ENCODE results near the gene PLPP6. TPM values are rescaled to one million over a fixed set of nuclear protein-coding genes. Genes with fewer than 3 reads are reported as not detected.
"Not testable (repeated sequence)": the region's sequence is repeated elsewhere in the genome, so short reads cannot be mapped to it uniquely, and the experiment has no call there.

Gene PLPP6
- total RNA-seq = 1 to 10 TPM; 5.3 TPM

DNA sequence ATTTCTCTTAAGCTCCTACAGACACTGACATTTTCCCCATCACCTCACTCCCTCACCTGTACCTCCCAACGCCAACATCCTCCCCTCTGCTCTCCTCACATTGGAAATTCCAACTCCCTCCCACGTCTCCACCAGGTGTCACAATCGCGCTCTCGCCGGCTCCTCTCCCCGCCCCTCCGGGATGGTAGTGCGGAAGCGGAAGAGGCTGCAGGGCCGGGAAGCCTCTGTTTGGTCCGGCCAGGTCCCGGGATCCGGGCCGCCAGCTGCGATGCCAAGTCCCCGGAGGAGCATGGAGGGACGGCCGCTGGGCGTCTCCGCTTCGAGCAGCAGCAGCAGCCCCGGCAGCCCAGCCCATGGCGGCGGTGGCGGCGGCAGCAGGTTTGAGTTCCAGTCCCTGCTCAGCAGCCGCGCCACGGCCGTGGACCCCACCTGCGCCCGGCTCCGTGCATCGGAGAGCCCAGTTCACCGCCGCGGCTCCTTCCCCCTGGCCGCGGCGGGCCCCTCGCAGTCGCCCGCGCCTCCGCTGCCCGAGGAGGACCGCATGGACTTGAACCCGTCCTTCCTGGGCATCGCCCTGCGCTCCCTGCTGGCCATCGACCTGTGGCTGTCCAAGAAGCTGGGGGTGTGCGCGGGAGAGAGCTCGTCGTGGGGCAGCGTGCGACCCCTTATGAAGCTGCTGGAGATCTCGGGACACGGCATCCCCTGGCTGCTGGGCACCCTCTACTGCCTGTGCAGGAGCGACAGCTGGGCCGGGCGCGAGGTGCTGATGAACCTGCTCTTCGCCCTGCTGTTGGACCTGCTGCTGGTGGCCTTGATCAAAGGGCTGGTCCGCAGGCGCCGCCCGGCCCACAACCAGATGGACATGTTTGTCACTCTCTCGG is at the start of gene PLPP6:
Gene PLPP6 (plus strand): TSS at position 187 of the 881 bp plus-strand sequence. CDS start 82 bp downstream, at position 269.
- ChIA-PET POLR2A (interaction anchor here (1.5 kb wide), 1 partner anchor 78 kb away, joined by 4 read pairs; the partner anchor contains the start of gene AK3), CTCF (interaction anchor here (1.0 kb wide), 1 partner anchor 29 kb away, joined by 4 read pairs; no protein-coding TSS in a partner anchor)

DNA sequence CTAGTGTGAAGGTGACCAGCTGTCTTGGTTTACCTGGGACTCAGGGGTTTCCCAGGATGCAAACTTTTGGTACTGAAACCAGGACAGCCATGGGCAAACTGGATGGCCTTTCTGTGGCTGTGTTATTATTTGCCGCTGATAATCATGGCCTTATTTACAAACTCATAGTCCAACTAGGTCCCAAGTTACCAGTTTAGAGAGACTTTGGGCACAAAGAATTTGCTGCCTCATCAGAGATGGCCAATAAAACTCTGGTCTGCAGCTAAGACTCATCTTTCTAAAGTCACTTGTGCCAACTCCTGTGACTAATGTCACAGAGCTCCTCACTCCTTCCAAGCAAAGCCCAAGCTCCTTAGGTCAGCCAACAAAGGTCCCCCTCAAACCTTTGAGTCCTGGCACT is 47.5 kb upstream of the PLPP6 start:
- CTCF ChIA-PET = no interaction called here

DNA sequence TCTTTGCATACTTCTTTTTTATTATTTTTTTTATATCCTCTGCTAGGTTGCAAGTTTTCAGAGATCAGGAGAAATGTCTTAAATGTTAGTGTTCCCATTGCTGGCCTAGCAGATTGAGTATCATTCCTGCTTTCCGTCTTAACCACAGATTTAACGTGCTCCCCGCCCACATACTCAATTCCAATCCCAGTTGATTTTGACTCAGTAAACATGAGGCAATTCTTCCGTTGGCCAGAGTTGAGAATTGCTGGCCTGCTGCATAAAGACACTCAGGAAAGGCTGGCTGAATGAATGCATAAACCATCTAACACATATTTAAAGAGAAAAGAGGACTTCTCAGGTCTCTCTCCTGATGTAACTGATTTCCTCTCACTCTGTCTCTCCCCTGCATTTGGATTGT is 46.8 kb upstream of the PLPP6 start:
- CTCF ChIA-PET = no interaction called here
- POLR2A ChIA-PET = no interaction called here

More for the DNA sequence above, 47.5 kb upstream of the PLPP6 start:
- POLR2A ChIA-PET = no interaction called here

DNA sequence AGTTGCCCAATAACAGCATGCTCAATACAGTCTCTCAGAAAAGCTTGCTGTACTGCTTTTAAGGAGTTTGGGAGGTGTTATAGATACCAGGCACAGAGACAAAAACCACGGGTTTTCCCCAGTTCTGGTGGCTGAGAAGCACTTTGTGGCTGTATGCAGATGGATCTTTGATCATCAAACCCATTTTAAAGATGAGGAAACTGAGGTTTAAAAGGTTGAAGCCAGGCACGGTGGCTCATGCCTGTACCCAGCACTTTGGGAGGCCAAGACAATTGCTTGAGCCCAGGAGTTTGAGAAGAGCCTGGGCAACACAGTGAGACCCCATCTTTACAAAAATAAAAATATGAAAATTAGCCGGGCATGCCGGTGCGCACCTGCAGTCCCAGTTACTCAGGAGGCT is 46.3 kb upstream of the PLPP6 start:
- CTCF ChIA-PET = no interaction called here
- POLR2A ChIA-PET = no interaction called here

DNA sequence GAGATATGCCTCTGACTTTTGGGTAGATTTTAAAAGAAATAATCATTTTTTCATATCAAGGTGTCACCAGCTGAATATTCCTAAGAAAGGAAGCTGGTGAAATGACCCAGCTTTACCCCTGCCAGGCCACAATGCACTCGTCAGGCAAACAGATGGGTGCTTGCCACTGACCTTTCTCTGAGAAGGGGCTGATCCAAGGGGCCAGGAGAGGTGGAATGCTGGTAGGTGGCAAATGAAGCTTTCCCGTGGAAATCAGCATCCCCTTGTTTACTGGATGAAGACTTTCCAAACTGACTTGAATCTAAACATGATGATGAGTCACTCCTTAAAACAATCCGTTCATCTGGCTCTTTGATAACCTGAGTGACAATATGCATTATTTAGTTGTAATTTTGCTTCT is 44.3 kb upstream of the PLPP6 start:
- ChIA-PET POLR2A (no interaction called here), CTCF (no interaction called here)

DNA sequence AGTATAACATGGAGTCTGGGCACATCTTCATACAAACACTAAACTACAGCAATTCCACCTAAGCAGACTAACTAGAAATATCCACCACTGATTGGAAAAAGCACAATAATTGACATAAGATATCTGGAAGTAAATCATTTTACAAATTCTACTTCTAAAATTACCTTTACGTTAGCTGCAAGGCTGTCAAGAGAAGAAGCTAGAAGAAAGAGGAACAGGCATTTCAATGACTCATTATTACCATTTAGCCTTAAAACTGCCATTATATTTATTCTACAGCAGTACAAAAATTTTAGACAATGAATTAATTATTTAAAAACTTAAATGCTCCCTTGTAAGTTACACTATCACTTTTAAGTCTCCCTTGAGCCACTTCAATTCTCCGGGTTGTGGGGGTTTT is 43.4 kb upstream of the PLPP6 start:
- ChIA-PET CTCF (no interaction called here), POLR2A (no interaction called here)

DNA sequence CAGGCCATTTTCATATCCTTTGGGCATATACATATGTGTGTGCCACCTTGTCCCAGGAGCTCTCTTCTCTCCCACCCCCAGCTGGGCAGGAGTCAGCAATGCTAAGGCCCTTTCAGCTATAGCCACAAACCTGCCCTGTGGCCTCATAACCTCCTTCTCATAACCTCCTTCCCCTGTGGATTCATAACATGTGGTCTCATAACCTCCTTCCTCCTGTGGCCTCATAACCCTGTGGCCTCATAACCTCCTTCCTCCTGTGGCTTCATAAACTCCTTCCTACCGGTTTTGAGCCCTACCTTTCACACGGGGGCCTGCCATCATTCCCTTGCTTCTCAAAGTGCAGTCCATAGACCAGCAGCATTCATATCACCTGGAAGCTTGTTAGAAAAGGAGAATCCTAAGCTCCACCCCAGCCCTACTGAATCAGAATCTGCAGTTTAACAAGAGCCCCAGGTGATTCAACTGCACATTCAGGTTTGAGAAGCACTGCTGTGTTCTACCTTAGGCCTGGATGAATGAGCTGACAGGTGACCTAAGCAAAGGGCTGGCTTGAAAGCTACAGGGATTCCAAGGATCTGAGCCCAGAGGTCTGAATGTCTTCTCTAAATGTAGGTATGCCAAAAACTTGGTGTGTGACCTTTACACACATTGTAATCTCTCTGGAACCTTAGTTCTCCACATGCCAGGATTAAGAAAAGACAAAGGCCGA is 41.9 kb upstream of the PLPP6 start:
- POLR2A ChIA-PET = interaction anchor here (0.7 kb wide), 1 partner anchor 127 kb away, joined by 3 read pairs; no protein-coding TSS in a partner anchor
- CTCF ChIA-PET = no interaction called here

DNA sequence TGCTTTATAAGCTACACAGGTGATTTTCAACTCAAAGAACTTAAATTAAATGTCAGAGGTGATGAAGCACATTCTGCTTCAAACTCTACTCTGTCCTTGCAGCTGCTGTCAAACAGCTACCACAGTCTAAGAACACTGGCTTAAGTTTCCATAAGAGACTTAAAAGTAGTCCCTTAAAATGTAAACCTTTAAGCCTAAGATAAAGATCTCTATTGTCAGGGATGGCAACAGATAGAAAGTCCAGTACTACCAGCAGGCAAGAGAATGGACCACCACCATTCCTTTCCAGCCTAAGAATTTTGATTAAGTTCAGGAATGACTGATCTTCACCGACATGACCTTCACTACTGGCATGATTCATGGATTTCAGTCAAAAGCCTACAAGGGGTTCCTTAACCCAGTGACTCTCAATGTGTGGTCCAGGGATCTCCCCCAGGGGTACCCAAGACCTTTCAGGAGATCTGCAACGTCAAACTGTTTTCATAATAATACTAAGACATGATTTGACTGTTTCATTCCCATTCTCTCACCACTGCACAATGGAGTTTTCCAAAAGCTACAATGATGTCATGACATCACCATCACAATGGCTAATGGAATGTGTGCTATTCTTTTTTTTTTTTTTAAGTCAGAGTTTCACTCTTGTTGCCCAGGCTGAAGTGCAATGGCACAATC is 41.1 kb upstream of the PLPP6 start:
- ChIA-PET POLR2A (no interaction called here), CTCF (interaction anchor here (1.0 kb wide), 1 partner anchor 16 kb away, joined by 3 read pairs; no protein-coding TSS in a partner anchor)

DNA sequence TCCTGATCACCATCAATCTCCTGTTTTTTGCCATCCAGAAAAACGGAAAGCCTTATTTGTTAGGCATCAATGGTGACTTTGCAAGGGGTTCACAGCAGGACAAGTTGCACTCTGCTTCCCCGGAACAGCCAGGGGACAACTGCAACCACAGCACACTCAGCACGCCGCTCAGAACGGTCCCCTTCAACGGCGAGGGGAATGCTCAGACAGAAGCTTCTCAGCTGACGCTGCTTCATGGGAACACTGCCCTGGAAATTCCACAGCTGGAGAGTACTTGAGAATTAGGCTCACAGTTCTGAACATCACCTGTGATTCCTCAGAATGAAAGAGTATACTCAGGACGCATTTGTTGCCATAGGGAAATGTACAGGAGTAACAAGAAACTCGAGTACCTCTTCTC is 40.1 kb upstream of the PLPP6 start:
- POLR2A ChIA-PET = no interaction called here
- CTCF ChIA-PET = no interaction called here

DNA sequence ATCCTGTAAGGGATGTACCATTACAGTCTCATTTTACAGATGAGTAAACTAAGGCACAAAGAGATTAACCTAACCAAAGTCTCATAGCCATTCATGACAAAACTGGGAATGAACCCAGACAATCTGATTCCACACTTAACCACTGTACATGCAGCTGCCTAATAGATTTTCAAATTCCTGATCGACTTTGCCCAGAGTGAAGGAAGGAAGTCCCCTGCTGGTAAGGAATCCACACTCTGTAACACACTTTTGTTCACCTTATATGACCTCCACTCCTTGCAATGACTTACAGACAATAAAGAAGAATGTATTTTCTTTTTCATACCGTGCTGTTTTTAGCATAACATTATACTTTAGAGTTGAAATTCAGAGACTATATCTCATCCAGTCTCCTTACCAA is 31.3 kb upstream of the PLPP6 start:
- ChIA-PET POLR2A (no interaction called here), CTCF (no interaction called here)

DNA sequence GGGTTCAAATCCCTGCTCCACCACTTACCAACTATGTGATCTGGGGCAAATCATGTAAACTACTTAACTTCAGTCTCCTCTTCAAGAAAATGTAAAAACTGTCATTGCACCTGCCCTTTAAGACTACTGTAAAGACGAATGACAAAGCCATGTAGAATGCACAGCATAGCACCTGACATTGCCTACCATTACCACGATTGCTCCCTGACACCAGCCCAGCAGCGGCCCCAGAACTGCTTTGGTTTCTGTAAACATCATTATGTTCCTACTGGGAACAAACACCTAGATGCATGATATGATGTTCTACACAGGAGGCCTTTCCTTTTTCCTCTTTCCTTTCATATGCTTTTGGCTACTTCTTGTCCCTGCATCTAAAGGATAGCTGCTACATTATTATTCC is 23.1 kb upstream of the PLPP6 start:
- CTCF ChIA-PET = no interaction called here
- POLR2A ChIA-PET = no interaction called here

DNA sequence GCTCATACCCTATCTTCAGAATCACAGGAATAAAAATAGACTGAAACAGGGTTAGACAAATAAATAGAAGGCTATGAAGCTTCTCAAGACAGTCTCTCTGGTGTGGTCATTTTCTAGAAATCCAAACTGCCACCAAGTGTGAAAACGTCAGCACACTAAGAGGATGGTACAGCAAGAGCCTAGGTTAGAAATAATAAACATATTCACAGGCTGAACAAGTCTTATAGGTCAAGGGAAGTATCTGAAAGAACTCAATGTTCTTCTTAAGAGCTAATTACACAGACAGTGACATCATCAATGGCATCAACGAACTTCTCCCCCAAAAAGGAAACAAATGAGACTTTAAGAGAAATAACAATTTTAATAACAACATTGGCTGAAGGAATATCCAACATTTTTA is 22.7 kb upstream of the PLPP6 start:
- CTCF ChIA-PET = no interaction called here
- POLR2A ChIA-PET = no interaction called here

DNA sequence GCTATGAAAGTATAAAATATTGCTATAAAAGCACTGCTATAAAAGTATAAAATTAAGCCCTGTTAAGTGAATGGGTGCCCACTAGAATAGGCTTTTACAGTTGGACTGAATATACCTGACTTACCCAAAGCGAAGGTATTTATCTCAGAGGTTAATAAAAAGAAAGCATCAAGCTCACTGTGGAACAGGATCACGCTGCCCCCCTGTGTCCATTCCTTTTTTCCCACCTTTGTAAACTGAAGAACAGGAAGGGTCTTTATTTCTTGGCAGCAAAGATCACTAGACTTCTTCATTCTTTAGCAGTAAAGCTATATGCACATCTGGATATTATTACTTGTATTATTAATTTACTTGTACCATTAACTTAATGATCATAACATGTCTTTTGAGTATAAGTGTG is 22.1 kb upstream of the PLPP6 start:
- ChIA-PET CTCF (interaction anchor here (0.6 to 1.0 kb wide), 3 partner anchors 132 to 326 kb away, joined by 3 to 4 read pairs (median 3); no protein-coding TSS in a partner anchor), POLR2A (no interaction called here)

DNA sequence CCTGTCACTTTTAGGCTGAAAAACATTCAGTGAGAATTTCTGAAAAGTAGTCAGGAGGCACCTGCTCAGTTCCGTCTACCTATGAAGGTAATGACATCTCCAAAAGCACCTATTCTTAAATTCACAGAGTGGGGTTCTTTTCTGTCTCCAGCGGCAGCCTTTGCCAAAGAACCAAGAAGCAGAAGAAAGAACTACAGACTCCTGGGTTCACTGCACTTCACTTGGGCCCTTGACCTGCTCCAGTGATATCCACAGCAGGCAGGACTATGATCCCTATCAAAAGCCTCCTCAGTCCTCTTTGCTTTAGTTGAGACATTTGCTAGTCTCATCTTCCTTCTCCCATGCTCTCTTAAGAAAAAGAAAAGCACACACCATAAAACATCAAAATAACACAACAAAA is 19.7 kb upstream of the PLPP6 start:
- ChIA-PET POLR2A (no interaction called here), CTCF (interaction anchor here (0.6 kb wide), 1 partner anchor 136 kb away, joined by 4 read pairs; no protein-coding TSS in a partner anchor)

DNA sequence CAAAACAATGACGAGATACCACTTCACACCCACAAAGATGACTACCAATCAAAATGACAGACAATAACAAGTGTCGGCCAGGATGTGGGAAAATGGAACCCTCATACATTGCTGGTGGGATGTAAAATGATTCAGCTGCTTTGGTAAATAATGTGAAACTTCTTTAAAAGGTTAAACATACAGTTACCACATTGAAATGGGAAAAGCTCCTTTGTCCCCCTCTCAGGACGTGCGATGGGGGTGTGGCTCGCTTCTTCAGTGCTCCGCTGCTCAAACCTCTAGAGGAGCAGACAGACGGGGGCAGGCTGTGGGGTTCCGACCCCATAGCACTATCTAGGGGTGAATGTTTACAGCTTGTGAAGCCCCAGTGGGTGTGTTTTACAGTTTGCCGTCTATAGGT is 8.0 kb upstream of the PLPP6 start:
- ChIA-PET CTCF (interaction anchor here (0.6 kb wide), 1 partner anchor 170 kb away, joined by 3 read pairs; no protein-coding TSS in a partner anchor), POLR2A (no interaction called here)

DNA sequence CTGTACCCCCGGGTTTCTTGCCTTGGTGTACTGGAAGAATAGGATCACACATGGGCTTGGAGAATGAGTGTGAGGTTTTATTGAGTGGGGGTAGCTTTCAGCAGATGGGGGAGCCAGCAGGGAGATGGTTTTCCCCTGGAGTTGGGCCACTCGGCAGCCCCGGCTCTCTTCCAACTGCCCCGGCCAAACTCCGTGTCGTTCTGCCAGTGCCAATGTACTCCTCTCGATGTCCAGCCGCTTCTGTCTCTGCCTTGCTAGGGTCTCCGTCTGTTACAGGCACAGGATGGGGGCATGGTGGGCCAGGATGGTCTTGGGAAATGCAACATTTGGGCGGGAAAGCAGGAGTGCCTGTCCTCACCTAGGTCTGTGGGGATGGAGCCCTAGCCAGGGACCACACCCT is 7.6 kb upstream of the PLPP6 start:
- CTCF ChIA-PET = no interaction called here
- POLR2A ChIA-PET = no interaction called here

DNA sequence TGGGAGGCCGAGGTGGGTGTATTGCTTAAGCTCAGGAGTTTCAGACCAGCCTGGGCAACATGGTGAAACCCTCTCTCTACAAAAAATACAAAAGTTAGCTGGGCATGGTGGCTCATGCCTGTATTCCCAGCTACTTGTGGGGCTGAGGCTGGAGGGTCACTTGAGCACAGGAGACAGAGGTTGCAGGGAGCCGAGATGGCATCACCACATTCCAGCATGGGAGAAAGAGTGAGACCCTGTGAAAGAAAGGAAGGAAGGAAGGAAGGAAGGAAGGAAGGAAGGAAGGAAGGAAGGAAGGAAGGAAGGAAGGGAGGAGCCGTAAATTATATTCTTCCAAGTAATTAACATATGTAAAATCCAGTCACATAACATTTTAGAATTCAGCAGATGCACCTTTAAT is 5.9 kb upstream of the PLPP6 start:
- CTCF ChIA-PET = not testable (repeated sequence)

DNA sequence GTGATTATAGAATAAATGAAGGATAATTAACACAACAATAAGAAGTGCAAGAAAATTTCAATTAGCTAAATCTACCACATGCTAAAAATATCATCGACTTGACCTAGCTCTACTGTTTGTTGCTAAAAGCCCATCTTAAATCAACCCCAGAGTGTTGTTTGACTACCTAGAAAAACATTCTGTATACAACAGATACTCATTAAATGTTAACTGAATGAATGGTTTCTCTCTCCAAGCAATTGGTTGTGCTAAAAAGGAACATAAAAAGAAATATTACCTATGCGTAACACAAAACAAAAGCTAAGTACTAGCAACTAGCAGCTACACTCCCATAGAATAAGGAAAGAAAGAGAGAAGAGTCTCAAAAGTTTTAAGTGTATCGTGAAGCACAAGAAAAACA is 5.5 kb upstream of the PLPP6 start:
- CTCF ChIA-PET = no interaction called here
- POLR2A ChIA-PET = no interaction called here

More for the DNA sequence above, 5.9 kb upstream of the PLPP6 start:
- POLR2A ChIA-PET = not testable (repeated sequence)

DNA sequence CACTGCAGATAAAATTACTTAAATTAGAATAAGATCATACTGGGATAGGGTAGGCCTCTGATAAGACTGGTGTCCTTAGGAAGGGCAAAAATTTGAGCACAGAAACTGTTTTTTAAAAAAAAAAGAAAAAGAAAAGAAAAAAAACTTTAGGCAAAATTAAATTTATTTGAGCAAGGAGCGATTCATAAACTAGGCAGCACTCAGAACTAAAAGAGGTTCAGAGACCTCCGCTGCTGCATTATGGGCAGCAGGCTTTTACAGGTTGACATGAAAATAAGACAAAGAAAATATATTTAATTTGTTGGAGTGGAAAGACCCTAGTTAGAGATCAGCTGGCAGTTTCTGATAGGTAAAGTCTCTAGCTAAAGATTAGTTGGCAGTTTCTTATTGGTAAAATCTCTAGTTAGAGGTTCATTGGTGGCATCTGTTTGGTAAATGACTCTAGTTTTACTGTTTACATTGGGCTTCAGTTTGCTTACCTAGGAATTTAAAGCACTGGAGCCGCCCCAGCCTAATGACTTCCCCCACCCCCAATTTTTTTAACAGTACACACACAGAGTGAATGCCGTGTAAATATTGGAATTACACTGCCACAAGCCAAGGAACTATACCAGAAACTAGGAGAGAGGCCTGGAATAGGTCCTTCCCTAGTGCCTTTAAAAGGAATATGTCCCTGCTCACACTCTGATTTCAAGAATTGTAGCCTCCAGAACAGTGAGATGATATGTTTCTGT is 4.5 kb upstream of the PLPP6 start:
- CTCF ChIA-PET = no interaction called here

DNA sequence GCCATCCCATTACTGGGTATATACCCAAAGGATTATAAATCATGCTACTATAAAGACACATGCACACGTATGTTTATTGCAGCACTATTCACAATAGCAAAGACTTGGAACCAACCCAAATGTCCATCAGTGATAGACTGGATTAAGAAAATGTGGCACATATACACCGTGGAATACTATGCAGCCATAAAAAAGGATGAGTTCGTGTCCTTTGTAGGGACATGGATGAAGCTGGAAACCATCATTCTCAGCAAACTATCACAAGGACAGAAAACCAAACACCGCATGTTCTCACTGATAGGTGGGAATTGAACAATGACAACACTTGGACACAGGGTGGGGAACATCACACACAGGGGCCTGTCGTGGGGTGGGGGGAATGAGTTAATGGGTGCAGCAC is 1.4 kb upstream of the PLPP6 start:
- CTCF ChIA-PET = not testable (repeated sequence)

More for the DNA sequence above, 4.5 kb upstream of the PLPP6 start:
- POLR2A ChIA-PET = no interaction called here

More for the DNA sequence above, 1.4 kb upstream of the PLPP6 start:
- POLR2A ChIA-PET = interaction anchor here (1.5 kb wide), 1 partner anchor 80 kb away, joined by 4 read pairs; the partner anchor contains the start of gene AK3

Data from activated CD8-positive, alpha-beta memory T cell treated with anti-CD3 and anti-CD28 coated beads for 36 hours (primary cell).